Renal cortex interstitium (tissue), 11 donors: ENCODE measurements around the gene E2F7. TPM values are rescaled to one million over a fixed set of nuclear protein-coding genes. Genes with fewer than 3 reads are reported as not detected.

ENCODE experiments used
- DNase-seq, 11 donors: peaks; one replicate each; pipeline ENCODE4 v3.0.0-alpha.2; 2013; ENCODE audit warnings: low read depth in 9 of 11, low spot score in 4 of 11; ENCODE audit errors: extremely low read depth in 1 of 11
- polyA plus RNA-seq, 3 donors: library from polyadenylated mRNA; unstranded; fragments of 120-200 nt; gene quantifications; one replicate each; pipeline ENCODE4 v1.2.1, GENCODE V29; 2013; ENCODE audit not compliant: insufficient read length in 3 of 3

The E2F7 gene
- polyA plus RNA-seq, 3 donors, result 6.9 to 9.6 (median 7.4) TPM

- DNase-seq, result no peak
Observed at GRCh38 chr12:77033658-77034536, 31.5 kb downstream of the E2F7 start.

- no peak for DNase-seq
Observed at GRCh38 chr12:77032406-77032805, 33.0 kb downstream of the E2F7 start.

GRCh38 chr12:77031745-77032144 is 33.6 kb downstream of the E2F7 start:
- DNase-seq, result no peak

GRCh38 chr12:77025782-77026314 is 39.5 kb downstream of the E2F7 start:
- DNase-seq, result no peak

- DNase-seq, result peak in 1 of 11 donors; percentile 3
Observed at GRCh38 chr12:77023501-77023900, 41.9 kb downstream of the E2F7 start.

- DNase-seq, result no peak
Observed at GRCh38 chr12:77019920-77020319, 45.4 kb downstream of the E2F7 start.

- DNase-seq, result no peak
Observed at GRCh38 chr12:77016606-77017005, 48.8 kb downstream of the E2F7 start.

- DNase-seq, result no peak
Observed at GRCh38 chr12:77013091-77013490, 52.3 kb downstream of the E2F7 start.

- DNase-seq, result peak; percentile 45 to 77 (median 66)
Observed at GRCh38 chr12:77010691-77011548, 54.4 kb downstream of the E2F7 start.

- no peak for DNase-seq
Observed at GRCh38 chr12:77007476-77007875, 57.9 kb downstream of the E2F7 start.

- DNase-seq, result no peak
Observed at GRCh38 chr12:77005611-77006098, 59.7 kb downstream of the E2F7 start.

GRCh38 chr12:77003914-77004313 is 61.5 kb downstream of the E2F7 start:
- DNase-seq, result no peak

GRCh38 chr12:77003246-77003645 is 62.1 kb downstream of the E2F7 start:
- DNase-seq, result no peak

GRCh38 chr12:77002382-77002781 is 63.0 kb downstream of the E2F7 start:
- no peak for DNase-seq

GRCh38 chr12:77001276-77001675 is 64.1 kb downstream of the E2F7 start:
- no peak for DNase-seq

- DNase-seq, result no peak
Observed at GRCh38 chr12:76998908-76999556, 66.3 kb downstream of the E2F7 start.

- DNase-seq, result no peak
Observed at GRCh38 chr12:76998386-76998785, 67.0 kb downstream of the E2F7 start.

GRCh38 chr12:76997011-76997780 is 68.2 kb downstream of the E2F7 start:
- DNase-seq, result no peak
